CD8-positive, alpha-beta memory T cell (primary cell): ENCODE measurements around the gene PSD. TPM values are rescaled to one million over a fixed set of nuclear protein-coding genes. Genes with fewer than 3 reads are reported as not detected.

ENCODE experiments used
- CTCF ChIA-PET: fragments of 350-600 bp; sonication (Branson Sonifier 250); formaldehyde crosslinking; loops from one replicate; lab custom pipeline; 2021; ENCODE audit warnings: antibody characterized with exemption; lab: Charles Lee
- POLR2A ChIA-PET: fragments of 350-600 bp; sonication (Branson Sonifier 250); formaldehyde crosslinking; loops from one replicate; lab custom pipeline; 2021; ENCODE audit warnings: antibody characterized with exemption; lab: Charles Lee
- DNase-seq, 5 donors: peaks; one replicate each; pipeline versions ENCODE4 v3.0.0 to v3.0.0-alpha.2; 2020 to 2022; ENCODE audit warnings: mixed read lengths in 1 of 5
- H3K27ac ChIP-seq: one replicate; pipeline ENCODE4 v1.7.0; 2013; ENCODE audit warnings: low read depth, mild to moderate bottlenecking, low read length, moderate library complexity
- H3K27me3 ChIP-seq: 2 replicates; pipeline ENCODE4 v1.7.0; 2013; ENCODE audit warnings: low read length, mild to moderate bottlenecking; ENCODE audit not compliant: insufficient read depth, poor library complexity, severe bottlenecking
- H3K36me3 ChIP-seq: 2 replicates; pipeline ENCODE4 v1.7.0; 2013; ENCODE audit warnings: mild to moderate bottlenecking, low read length, moderate library complexity; ENCODE audit not compliant: insufficient read depth
- H3K4me1 ChIP-seq: 2 replicates; pipeline ENCODE4 v1.7.0; 2013; ENCODE audit warnings: mild to moderate bottlenecking, low read length, moderate library complexity; ENCODE audit not compliant: insufficient read depth
- H3K4me3 ChIP-seq: 2 replicates; pipeline ENCODE4 v1.7.0; 2013; ENCODE audit warnings: mild to moderate bottlenecking, low read length
- H3K9me3 ChIP-seq: 2 replicates; pipeline ENCODE4 v1.7.0; 2013; ENCODE audit warnings: mild to moderate bottlenecking, low read length
- H3K27ac Mint-ChIP-seq, 8 donors: one replicate each; pipeline ENCODE4 v1.8.0; 2020 to 2021; ENCODE audit warnings: mixed read lengths in 8 of 8, mild to moderate bottlenecking in 6 of 8, inconsistent platforms in 3 of 8, moderate library complexity in 3 of 8
- H3K27me3 Mint-ChIP-seq, 2 donors: one replicate each; pipeline ENCODE4 v1.8.0; 2020 to 2021; ENCODE audit warnings: mixed read lengths in 2 of 2, mild to moderate bottlenecking in 1 of 2, moderate library complexity in 1 of 2
- H3K36me3 Mint-ChIP-seq, 3 donors: one replicate each; pipeline ENCODE4 v1.8.0; 2020 to 2021; ENCODE audit warnings: mixed read lengths in 3 of 3, inconsistent platforms in 1 of 3, mild to moderate bottlenecking in 1 of 3
- H3K4me1 Mint-ChIP-seq, 3 donors: one replicate each; pipeline ENCODE4 v1.8.0; 2020 to 2021; ENCODE audit warnings: mixed read lengths in 3 of 3, inconsistent platforms in 1 of 3, mild to moderate bottlenecking in 1 of 3
- H3K4me3 Mint-ChIP-seq, 7 donors: one replicate each; pipeline ENCODE4 v1.8.0; 2020 to 2021; ENCODE audit warnings: mixed read lengths in 7 of 7, mild to moderate bottlenecking in 6 of 7, moderate library complexity in 4 of 7, inconsistent platforms in 2 of 7
- H3K9me3 Mint-ChIP-seq, 5 donors: one replicate each; pipeline ENCODE4 v1.8.0; 2020 to 2022; ENCODE audit warnings: mixed read lengths in 5 of 5, mild to moderate bottlenecking in 3 of 5, moderate library complexity in 2 of 5, inconsistent platforms in 1 of 5
- polyA plus RNA-seq: library from polyadenylated mRNA; unstranded; fragments of 300-500 nt; fragmentation: Illumina TruSeq; gene quantifications from one replicate; pipeline ENCODE4 v1.2.3, GENCODE V29; 2021
- total RNA-seq, 2 experiments: library from RNA; stranded (reverse); gene quantifications; one replicate each; pipeline ENCODE4 v1.2.3, GENCODE V29; 2021

The PSD gene
- total and polyA plus RNA-seq, 3 experiments from 2014 or later: 1.9 to 3.2 (median 2.5) TPM

GRCh38 chr10:102423372-102423968 is 4.9 kb upstream of the PSD start:
- Histone ChIP-seq H3K27ac (peak overlapping the region; percentile 74), H3K27me3 (peaks cover 2% of the 10 kb centered on the region), H3K4me3 (peak overlapping the region; percentile 95), H3K4me1 (peaks cover 35% of the 10 kb centered on the region), H3K9me3 (no peaks in the 10 kb centered on the region), H3K36me3 (peaks cover 7% of the 10 kb centered on the region)
- Mint-ChIP-seq H3K9me3 (no peaks in the 10 kb centered on the region), H3K4me3 (peak overlapping the region in 4 of 7 donors; percentile 15 to 84 (median 46)), H3K4me1 (peaks cover 24 to 56% (median 33%) of the 10 kb centered on the region in 3 donors), H3K27ac (peak overlapping the region in 1 of 8 donors; percentile 89), H3K36me3 (peaks cover 0 to 37% (median 0%) of the 10 kb centered on the region in 3 donors), H3K27me3 (peaks cover 0 to 6% of the 10 kb centered on the region in 2 donors)
- ChIA-PET POLR2A (interaction anchor here (0.7 to 5.6 kb wide), 3 partner anchors 9 to 27 kb away, joined by 3 to 45 read pairs (median 40); partner anchors contain the start of genes C10orf95 and CUEDC2), CTCF (interaction anchor here (1.1 to 4.1 kb wide), 10 partner anchors 9 to 160 kb away, joined by 3 to 37 read pairs (median 4); partner anchors contain the start of genes C10orf95 and CUEDC2)
- DNase-seq: no peak

- Mint-ChIP-seq H3K27ac (peak overlapping the region in 7 of 8 donors; percentile 23 to 89 (median 54)), H3K36me3 (peaks cover 0 to 37% (median 0%) of the 10 kb centered on the region in 3 donors), H3K4me3 (peak overlapping the region; percentile 84 to 99 (median 99)), H3K4me1 (peaks cover 24 to 61% (median 36%) of the 10 kb centered on the region in 3 donors), H3K9me3 (no peaks in the 10 kb centered on the region), H3K27me3 (peaks cover 7 to 11% of the 10 kb centered on the region in 2 donors)
- POLR2A ChIA-PET: interaction anchor here (0.7 to 5.6 kb wide), 4 partner anchors 10 to 28 kb away, joined by 9 to 45 read pairs (median 35); partner anchors contain the start of genes C10orf95, CUEDC2 and NFKB2
- peaks cover 7% of the 10 kb centered on the region for H3K36me3 ChIP-seq
- peak overlapping the region; percentile 74 for H3K27ac ChIP-seq
- H3K4me3 ChIP-seq: peak overlapping the region; percentile 95
- no peaks in the 10 kb centered on the region for H3K9me3 ChIP-seq
- H3K27me3 ChIP-seq: peaks cover 2% of the 10 kb centered on the region
- peak in 2 of 5 donors; percentile 33 to 66 for DNase-seq
- CTCF ChIA-PET: interaction anchor here (1.1 to 4.1 kb wide), 11 partner anchors 9 to 161 kb away, joined by 3 to 37 read pairs (median 4); partner anchors contain the start of genes C10orf95 and CUEDC2
- peaks cover 35% of the 10 kb centered on the region for H3K4me1 ChIP-seq
Measured at GRCh38 chr10:102422545-102423129, 4.1 kb upstream of the PSD start.

GRCh38 chr10:102421757-102422512 is 3.4 kb upstream of the PSD start:
- ChIA-PET POLR2A (interaction anchor here (0.6 to 5.6 kb wide), 7 partner anchors 11 to 57 kb away, joined by 3 to 45 read pairs (median 9); partner anchors contain the start of genes C10orf95, CUEDC2 and NFKB2), CTCF (interaction anchor here (0.6 to 4.1 kb wide), 15 partner anchors 9 to 252 kb away, joined by 3 to 37 read pairs (median 4); partner anchors contain the start of genes C10orf95 and CUEDC2)
- Histone ChIP-seq H3K9me3 (no peaks in the 10 kb centered on the region), H3K27me3 (peaks cover 2% of the 10 kb centered on the region), H3K27ac (peak overlapping the region; percentile 74), H3K4me3 (peak overlapping the region; percentile 95), H3K36me3 (peaks cover 7% of the 10 kb centered on the region), H3K4me1 (peaks cover 35% of the 10 kb centered on the region)
- peaks cover 0 to 35% (median 0%) of the 10 kb centered on the region in 3 donors for H3K36me3 Mint-ChIP-seq
- peak overlapping the region; percentile 29 to 98 (median 76) for H3K27ac Mint-ChIP-seq
- peak in 1 of 5 donors; percentile 19 for DNase-seq
- H3K27me3 Mint-ChIP-seq: peaks cover 13 to 14% of the 10 kb centered on the region in 2 donors
- H3K9me3 Mint-ChIP-seq: no peaks in the 10 kb centered on the region
- peaks cover 24 to 57% (median 36%) of the 10 kb centered on the region in 3 donors for H3K4me1 Mint-ChIP-seq
- peak overlapping the region; percentile 92 to 99 (median 99) for H3K4me3 Mint-ChIP-seq

GRCh38 chr10:102421507-102421756 is 2.8 kb upstream of the PSD start:
- CTCF ChIA-PET: interaction anchor here (0.6 to 4.1 kb wide), 13 partner anchors 9 to 251 kb away, joined by 3 to 37 read pairs (median 4); partner anchors contain the start of genes C10orf95 and CUEDC2
- Mint-ChIP-seq H3K36me3 (peaks cover 0 to 35% (median 0%) of the 10 kb centered on the region in 3 donors), H3K4me1 (peaks cover 23 to 57% (median 35%) of the 10 kb centered on the region in 3 donors), H3K27ac (peak overlapping the region in 7 of 8 donors; percentile 45 to 98 (median 97)), H3K4me3 (peak overlapping the region; percentile 92 to 99 (median 99)), H3K9me3 (no peaks in the 10 kb centered on the region), H3K27me3 (peaks cover 14 to 15% of the 10 kb centered on the region in 2 donors)
- POLR2A ChIA-PET: interaction anchor here (0.6 to 5.6 kb wide), 8 partner anchors 11 to 57 kb away, joined by 3 to 45 read pairs (median 7); partner anchors contain the start of genes C10orf95, CUEDC2 and NFKB2
- Histone ChIP-seq H3K27ac (peak overlapping the region; percentile 74), H3K4me3 (peak overlapping the region; percentile 95), H3K36me3 (peaks cover 7% of the 10 kb centered on the region), H3K27me3 (peaks cover 2% of the 10 kb centered on the region), H3K9me3 (no peaks in the 10 kb centered on the region), H3K4me1 (peaks cover 35% of the 10 kb centered on the region)
- DNase-seq: no peak

GRCh38 chr10:102420714-102421506 is 2.3 kb upstream of the PSD start, which contains the start of gene FBXL15:
FBXL15 (plus strand) TSS chr10:102420836; CDS start chr10:102421130, 294 bp downstream.
- peaks cover 20 to 52% (median 32%) of the 10 kb centered on the region in 3 donors for H3K4me1 Mint-ChIP-seq
- peak; percentile 86 to 96 (median 91) for DNase-seq
- peak within 1 kb of the TSS; percentile 92 to 99 (median 99) for H3K4me3 Mint-ChIP-seq
- Histone ChIP-seq H3K27ac (peak within 1 kb of the TSS; percentile 74), H3K36me3 (peaks cover 7% of the 10 kb centered on the region), H3K9me3 (no peaks in the 10 kb centered on the region), H3K4me1 (peaks cover 35% of the 10 kb centered on the region), H3K27me3 (peaks cover 2% of the 10 kb centered on the region), H3K4me3 (peak within 1 kb of the TSS; percentile 95)
- H3K27me3 Mint-ChIP-seq: peaks cover 18% of the 10 kb centered on the region in 2 donors
- H3K36me3 Mint-ChIP-seq: peaks cover 0 to 29% (median 0%) of the 10 kb centered on the region in 3 donors
- CTCF ChIA-PET: interaction anchor here (0.6 to 4.1 kb wide), 15 partner anchors 10 to 251 kb away, joined by 3 to 37 read pairs (median 5); partner anchors contain the start of genes C10orf95 and CUEDC2
- H3K9me3 Mint-ChIP-seq: no peaks in the 10 kb centered on the region
- H3K27ac Mint-ChIP-seq: peak within 1 kb of the TSS; percentile 89 to 98 (median 96)
- POLR2A ChIA-PET: interaction anchor here (0.6 to 5.6 kb wide), 10 partner anchors 9 to 58 kb away, joined by 3 to 45 read pairs (median 4); partner anchors contain the start of genes C10orf95, CUEDC2 and NFKB2

GRCh38 chr10:102420181-102420713 is 1.7 kb upstream of the PSD start:
- no peak for DNase-seq
- CTCF ChIA-PET: interaction anchor here (0.8 to 4.1 kb wide), 14 partner anchors 10 to 222 kb away, joined by 3 to 37 read pairs (median 6); partner anchors contain the start of genes C10orf95, CUEDC2 and NFKB2
- POLR2A ChIA-PET: interaction anchor here (0.6 to 5.6 kb wide), 9 partner anchors 9 to 59 kb away, joined by 3 to 45 read pairs (median 5); partner anchors contain the start of genes C10orf95, CUEDC2 and NFKB2
- H3K36me3 Mint-ChIP-seq: peaks cover 0 to 27% (median 0%) of the 10 kb centered on the region in 3 donors
- Histone ChIP-seq H3K27me3 (peaks cover 2% of the 10 kb centered on the region), H3K36me3 (peaks cover 7% of the 10 kb centered on the region), H3K4me1 (peaks cover 35% of the 10 kb centered on the region), H3K27ac (peak overlapping the region; percentile 74), H3K4me3 (peak overlapping the region; percentile 95), H3K9me3 (no peaks in the 10 kb centered on the region)
- peak overlapping the region; percentile 89 to 98 (median 96) for H3K27ac Mint-ChIP-seq
- H3K9me3 Mint-ChIP-seq: no peaks in the 10 kb centered on the region
- peaks cover 20 to 24% of the 10 kb centered on the region in 2 donors for H3K27me3 Mint-ChIP-seq
- peaks cover 20 to 49% (median 29%) of the 10 kb centered on the region in 3 donors for H3K4me1 Mint-ChIP-seq
- H3K4me3 Mint-ChIP-seq: peak overlapping the region; percentile 92 to 99 (median 99)
